ENCODE results near the gene SCN2B. TPM values are rescaled to one million over a fixed set of nuclear protein-coding genes. Genes with fewer than 3 reads are reported as not detected.

The SCN2B gene
- total RNA-seq, 3 donors from 2014 or later (not counting 1 experiment from before 2014, with no cell fraction given): not detected

DNA sequence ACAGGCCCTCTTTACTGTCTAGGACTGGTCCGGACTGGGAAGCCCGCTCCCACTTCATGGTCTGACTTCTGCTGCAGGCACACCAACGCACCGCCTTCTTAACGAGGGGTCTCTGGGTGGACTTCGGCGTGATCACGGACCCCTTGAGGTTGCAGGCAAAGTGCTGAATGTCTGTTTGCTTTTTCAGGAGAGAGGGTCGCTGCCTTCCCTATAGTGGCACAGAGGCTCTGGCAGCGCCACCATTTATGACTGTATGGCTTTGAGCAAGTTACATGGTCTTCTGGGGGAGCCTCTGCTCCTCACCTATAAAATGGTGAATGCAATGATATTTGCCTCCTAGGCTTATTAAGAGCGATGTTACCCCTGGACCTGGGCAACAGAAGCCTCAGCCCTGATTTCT is 22.5 kb downstream of the SCN2B start:
- Mint-ChIP-seq H3K9me3 (no peaks in the 10 kb centered on the region), H3K27me3 (ENCODE audit: low read depth in 2 of 2) (peaks cover 61 to 74% of the 10 kb centered on the region in 2 donors), H3K27ac (no peak overlapping the region), H3K4me1 (peaks cover 6 to 18% of the 10 kb centered on the region in 2 donors), H3K36me3 (no peaks in the 10 kb centered on the region), H3K4me3 (no peak overlapping the region)
- no peak for ATAC-seq
- H3K4me1 ChIP-seq (ENCODE audit: control insufficient read depth, insufficient read depth, low read length): peaks cover 17% of the 10 kb centered on the region
- H3K9me3 ChIP-seq (ENCODE audit: control insufficient read depth, insufficient read depth, low read length): no peaks in the 10 kb centered on the region
- H3K27ac ChIP-seq (ENCODE audit: low read length): no peak overlapping the region
- no peak for DNase-seq
- peaks cover 30% of the 10 kb centered on the region for H3K27me3 ChIP-seq (ENCODE audit: control insufficient read depth, insufficient read depth, low read length)
- H3K4me3 ChIP-seq (ENCODE audit: low read length): no peak overlapping the region
- intact Hi-C loops (cut with micrococcal nuclease): no loop called here
- WGBS (ENCODE audit: insufficient coverage): 90% methylated on average over 11 of the region's 11 CpGs
- TF ChIP-seq, protein P1, sequence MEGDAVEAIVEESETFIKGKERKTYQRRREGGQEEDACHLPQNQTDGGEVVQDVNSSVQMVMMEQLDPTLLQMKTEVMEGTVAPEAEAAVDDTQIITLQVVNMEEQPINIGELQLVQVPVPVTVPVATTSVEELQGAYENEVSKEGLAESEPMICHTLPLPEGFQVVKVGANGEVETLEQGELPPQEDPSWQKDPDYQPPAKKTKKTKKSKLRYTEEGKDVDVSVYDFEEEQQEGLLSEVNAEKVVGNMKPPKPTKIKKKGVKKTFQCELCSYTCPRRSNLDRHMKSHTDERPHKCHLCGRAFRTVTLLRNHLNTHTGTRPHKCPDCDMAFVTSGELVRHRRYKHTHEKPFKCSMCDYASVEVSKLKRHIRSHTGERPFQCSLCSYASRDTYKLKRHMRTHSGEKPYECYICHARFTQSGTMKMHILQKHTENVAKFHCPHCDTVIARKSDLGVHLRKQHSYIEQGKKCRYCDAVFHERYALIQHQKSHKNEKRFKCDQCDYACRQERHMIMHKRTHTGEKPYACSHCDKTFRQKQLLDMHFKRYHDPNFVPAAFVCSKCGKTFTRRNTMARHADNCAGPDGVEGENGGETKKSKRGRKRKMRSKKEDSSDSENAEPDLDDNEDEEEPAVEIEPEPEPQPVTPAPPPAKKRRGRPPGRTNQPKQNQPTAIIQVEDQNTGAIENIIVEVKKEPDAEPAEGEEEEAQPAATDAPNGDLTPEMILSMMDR (IDR thresholded peaks at IDR 0.05): no peak
- H3K36me3 ChIP-seq (ENCODE audit: control insufficient read depth, insufficient read depth, low read length): no peaks in the 10 kb centered on the region

DNA sequence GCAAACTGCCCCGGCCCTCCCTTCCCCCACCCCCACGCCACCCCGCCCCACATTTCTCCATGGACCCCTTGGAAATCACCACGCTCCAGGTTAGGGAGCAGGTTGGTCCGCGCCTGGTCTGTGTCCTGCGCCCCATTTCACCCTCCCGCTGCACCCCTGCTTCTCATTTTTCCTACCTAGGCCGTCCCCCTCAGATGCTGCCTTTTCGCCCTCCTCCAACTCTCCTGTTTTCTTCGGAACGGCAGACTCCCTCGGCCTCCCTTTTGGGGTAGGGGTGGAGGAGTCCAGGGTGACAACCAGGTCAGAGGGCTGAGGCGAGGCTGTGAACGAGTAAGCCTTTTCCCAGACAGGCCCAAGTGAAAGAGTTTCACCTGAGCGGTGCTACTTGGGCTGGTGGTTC is 22.9 kb downstream of the SCN2B start:
- TF ChIP-seq, protein P1 (IDR thresholded peaks at IDR 0.05): no peak
- Histone ChIP-seq H3K36me3 (ENCODE audit: control insufficient read depth, insufficient read depth, low read length) (no peaks in the 10 kb centered on the region), H3K4me1 (ENCODE audit: control insufficient read depth, insufficient read depth, low read length) (peaks cover 17% of the 10 kb centered on the region), H3K27me3 (ENCODE audit: control insufficient read depth, insufficient read depth, low read length) (peaks cover 30% of the 10 kb centered on the region), H3K27ac (ENCODE audit: low read length) (no peak overlapping the region), H3K9me3 (ENCODE audit: control insufficient read depth, insufficient read depth, low read length) (no peaks in the 10 kb centered on the region), H3K4me3 (ENCODE audit: low read length) (no peak overlapping the region)
- DNase-seq (no peak), ATAC-seq (no peak)
- H3K36me3 Mint-ChIP-seq: no peaks in the 10 kb centered on the region
- WGBS (ENCODE audit: insufficient coverage): 31% methylated on average over 16 of the region's 16 CpGs
- H3K4me1 Mint-ChIP-seq: peaks cover 6 to 18% of the 10 kb centered on the region in 2 donors
- H3K9me3 Mint-ChIP-seq: no peaks in the 10 kb centered on the region
- intact Hi-C loops (cut with micrococcal nuclease): no loop called here
- H3K27ac Mint-ChIP-seq: no peak overlapping the region
- H3K4me3 Mint-ChIP-seq: no peak overlapping the region
- H3K27me3 Mint-ChIP-seq (ENCODE audit: low read depth in 2 of 2): peaks cover 58 to 75% of the 10 kb centered on the region in 2 donors

DNA sequence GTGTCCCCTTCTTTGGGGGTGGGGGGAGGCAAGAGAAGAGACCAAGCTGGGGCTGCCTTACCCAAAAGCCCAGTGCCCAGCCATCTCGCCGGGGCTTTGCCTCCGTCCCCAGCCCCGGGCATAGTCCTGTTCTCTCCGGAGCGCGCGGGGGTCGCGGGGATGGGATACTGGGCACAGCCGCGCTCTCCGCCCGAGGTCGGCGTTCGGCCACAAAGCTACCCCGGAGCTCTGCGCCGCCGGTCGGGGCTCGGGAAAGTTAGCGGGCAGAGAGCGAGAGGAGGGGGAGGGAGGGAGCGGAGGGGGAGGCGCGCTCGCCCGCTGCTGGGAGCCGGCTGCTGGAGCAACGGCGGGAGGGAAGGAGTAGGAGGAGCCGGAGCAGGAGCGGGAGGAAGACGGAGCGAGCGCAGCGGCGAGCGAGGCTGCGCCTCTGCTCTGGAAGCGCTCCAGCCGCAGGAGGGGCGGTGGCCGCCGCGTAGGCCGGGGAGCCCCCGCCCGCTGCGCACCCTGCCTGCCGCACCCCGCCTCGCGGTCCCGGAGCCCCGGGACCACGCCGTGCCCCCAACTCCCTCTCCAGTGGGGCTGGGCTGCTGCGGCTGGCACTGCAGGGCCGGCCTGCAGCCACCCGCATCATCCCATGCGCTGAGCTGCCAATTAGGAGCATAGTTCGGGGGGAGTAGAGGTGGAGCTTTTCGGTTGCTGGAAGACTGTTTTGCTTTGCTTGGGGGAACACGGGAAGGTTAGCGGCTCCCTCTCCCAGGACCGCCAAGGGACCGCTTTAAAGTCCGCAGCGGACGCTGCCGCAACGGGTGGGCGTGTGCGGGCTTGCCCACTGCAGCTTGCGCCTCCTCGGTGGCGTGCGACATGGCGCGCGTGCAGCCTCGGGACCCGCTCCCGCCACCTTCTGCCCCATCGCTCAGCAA is 23.6 kb downstream of the SCN2B start, which contains the start of gene SCN4B:
Gene SCN4B, minus strand, starts transcription at position 272 of the 920 bp plus-strand sequence. Its CDS starts 150 bp downstream, at position 122.
- ATAC-seq: peak in 1 of 3 donors; percentile 22
- peaks cover 53 to 70% of the 10 kb centered on the region in 2 donors for H3K27me3 Mint-ChIP-seq (ENCODE audit: low read depth in 2 of 2)
- 1% methylated on average over 88 of the region's 88 CpGs for WGBS (ENCODE audit: insufficient coverage)

More for the DNA sequence above, 23.6 kb downstream of the SCN2B start, which contains the start of gene SCN4B:
- Mint-ChIP-seq H3K4me3 (no peak within 1 kb of the TSS), H3K27ac (no peak within 1 kb of the TSS), H3K4me1 (peaks cover 6 to 18% of the 10 kb centered on the region in 2 donors), H3K36me3 (no peaks in the 10 kb centered on the region), H3K9me3 (no peaks in the 10 kb centered on the region)
- peak in 1 of 2 donors; percentile 45 for DNase-seq
- Histone ChIP-seq H3K36me3 (ENCODE audit: control insufficient read depth, insufficient read depth, low read length) (no peaks in the 10 kb centered on the region), H3K4me3 (ENCODE audit: low read length) (no peak within 1 kb of the TSS), H3K27ac (ENCODE audit: low read length) (no peak within 1 kb of the TSS), H3K9me3 (ENCODE audit: control insufficient read depth, insufficient read depth, low read length) (no peaks in the 10 kb centered on the region), H3K27me3 (ENCODE audit: control insufficient read depth, insufficient read depth, low read length) (peaks cover 30% of the 10 kb centered on the region), H3K4me1 (ENCODE audit: control insufficient read depth, insufficient read depth, low read length) (peaks cover 17% of the 10 kb centered on the region)
- intact Hi-C loops (cut with micrococcal nuclease): no loop called here
- TF ChIP-seq, protein P1 (IDR thresholded peaks at IDR 0.05): no peak

Data from natural killer cell (primary cell).